Fibroblast of lung (primary cell): ENCODE data around the gene OR56B4. TPM values are rescaled to one million over a fixed set of nuclear protein-coding genes. Genes with fewer than 3 reads are reported as not detected.

Experiments used
- DNase-seq, 2 donors: peaks; one replicate each; pipeline versions ENCODE4 v3.0.0 to v3.0.0-alpha.2; 2010; ENCODE audit warnings: low read depth in 2 of 2
- H2AFZ ChIP-seq: 2 replicates; pipeline ENCODE4 v1.5.1; 2012; ENCODE audit warnings: low read length, control low read depth, inconsistent platforms
- H3K27ac ChIP-seq: 2 replicates; pipeline ENCODE4 v1.5.1; 2011; ENCODE audit warnings: low read length, control low read depth; ENCODE audit not compliant: insufficient read depth
- H3K27me3 ChIP-seq: 2 replicates; pipeline ENCODE4 v1.5.1; 2011; ENCODE audit warnings: mild to moderate bottlenecking, low read length; ENCODE audit not compliant: control insufficient read depth, insufficient read depth
- H3K36me3 ChIP-seq: 2 replicates; pipeline ENCODE4 v1.5.1; 2011; ENCODE audit warnings: low read length; ENCODE audit not compliant: control insufficient read depth, insufficient read depth
- H3K4me1 ChIP-seq: 2 replicates; pipeline ENCODE4 v1.5.1; 2011; ENCODE audit warnings: low read length; ENCODE audit not compliant: control insufficient read depth, insufficient read depth; ENCODE audit errors: extremely low read depth
- H3K4me2 ChIP-seq: 2 replicates; pipeline ENCODE4 v1.5.1; 2011; ENCODE audit warnings: low read length, control low read depth; ENCODE audit not compliant: insufficient read depth; ENCODE audit errors: extremely low read depth
- H3K4me3 ChIP-seq, 4 experiments: fragments of 200-600 bp in 1 of 4; sonication (generic) in 1 of 4; replicated peaks in 1 of 4; 2 replicates each; pipeline ENCODE4 v1.5.1; 2011 to 2016; ENCODE audit warnings: low read length in 4 of 4, low read depth in 3 of 4, mild to moderate bottlenecking in 3 of 4, control low read depth in 2 of 4, inconsistent platforms in 1 of 4, mixed read lengths in 1 of 4; ENCODE audit not compliant: insufficient read depth in 1 of 4; ENCODE audit errors: control extremely low read depth in 1 of 4
- H3K79me2 ChIP-seq: 2 replicates; pipeline ENCODE4 v1.5.1; 2012; ENCODE audit warnings: mild to moderate bottlenecking, low read length, inconsistent platforms; ENCODE audit not compliant: control insufficient read depth, insufficient read depth
- H3K9ac ChIP-seq: 2 replicates; pipeline ENCODE4 v1.5.1; 2011; ENCODE audit warnings: mild to moderate bottlenecking, low read length, control low read depth; ENCODE audit not compliant: insufficient read depth
- H3K9me3 ChIP-seq: 2 replicates; pipeline ENCODE4 v1.5.1; 2012; ENCODE audit warnings: low read depth, low read length; ENCODE audit not compliant: control insufficient read depth, insufficient read depth
- H4K20me1 ChIP-seq: 2 replicates; pipeline ENCODE4 v1.5.1; 2011; ENCODE audit warnings: low read length; ENCODE audit not compliant: control insufficient read depth, insufficient read depth; ENCODE audit errors: extremely low read depth
- EZH2 ChIP-seq: IDR thresholded peaks from 2 replicates; pipeline ENCODE4 v1.5.1; 2012; ENCODE audit warnings: low read length, control low read depth, mild to moderate bottlenecking; ENCODE audit errors: missing control alignments
- polyA plus RNA-seq, 2 donors: library from polyadenylated mRNA; depleted of rRNA in 1 of 2; stranded (reverse) in 1 of 2; unstranded in 1 of 2; fragments of >200 nt; gene quantifications; 2 replicates each; pipeline ENCODE4 v1.2.1, GENCODE V29; 2011 to 2012; ENCODE audit warnings: missing spikeins in 1 of 2
- total RNA-seq: library from RNA; depleted of rRNA; stranded (reverse); fragments of >200 nt; gene quantifications from 2 replicates; pipeline ENCODE4 v1.2.1, GENCODE V29; 2014
- TF ChIP-seq, protein P1 (sequence below), 2 donors: IDR thresholded peaks in 1 of 2; conservative IDR thresholded peaks in 1 of 2; 1 replicate in 1 of 2; 2 replicates in 1 of 2; pipeline ENCODE4 v1.5.1; 2011 to 2012; ENCODE audit warnings: low read length in 2 of 2, control low read depth in 1 of 2, inconsistent platforms in 1 of 2, low read depth in 1 of 2, mild to moderate bottlenecking in 1 of 2

The OR56B4 gene
- total and polyA plus RNA-seq, 2 donors (not counting 1 experiment from before 2014, with no cell fraction given), result not detected

DNA sequence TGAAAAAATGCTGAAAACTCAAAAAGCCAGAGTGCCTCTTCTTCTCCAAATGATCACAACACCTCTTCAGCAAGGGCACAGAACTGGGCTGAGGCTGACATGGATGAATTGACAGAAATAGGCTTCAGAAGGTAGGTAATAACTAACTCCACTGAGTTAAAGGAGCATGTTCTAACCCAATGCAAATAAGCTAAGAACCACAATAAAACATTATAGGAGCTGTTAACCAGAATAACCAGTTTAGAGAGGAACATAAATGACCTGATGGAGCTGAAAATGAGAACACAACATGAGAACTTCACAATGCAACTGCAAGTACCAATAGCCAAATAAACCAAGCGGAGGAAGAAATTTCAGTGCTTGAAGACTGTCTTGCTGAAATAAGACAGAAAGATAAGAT, 9.2 kb downstream of the OR56B4 start:
- no peak overlapping the region for H3K4me3 ChIP-seq
- no peaks in the 10 kb centered on the region for H3K4me1 ChIP-seq
- no peak for DNase-seq
- H3K9me3 ChIP-seq, result no peaks in the 10 kb centered on the region
- no peak overlapping the region for H2AFZ ChIP-seq
- H3K79me2 ChIP-seq, result no peaks in the 10 kb centered on the region
- no peak overlapping the region for H3K9ac ChIP-seq
- H3K27ac ChIP-seq, result no peak overlapping the region
- H3K4me2 ChIP-seq, result no peak overlapping the region
- no peaks in the 10 kb centered on the region for H3K36me3 ChIP-seq
- no peaks in the 10 kb centered on the region for H4K20me1 ChIP-seq
- TF ChIP-seq, protein P1, sequence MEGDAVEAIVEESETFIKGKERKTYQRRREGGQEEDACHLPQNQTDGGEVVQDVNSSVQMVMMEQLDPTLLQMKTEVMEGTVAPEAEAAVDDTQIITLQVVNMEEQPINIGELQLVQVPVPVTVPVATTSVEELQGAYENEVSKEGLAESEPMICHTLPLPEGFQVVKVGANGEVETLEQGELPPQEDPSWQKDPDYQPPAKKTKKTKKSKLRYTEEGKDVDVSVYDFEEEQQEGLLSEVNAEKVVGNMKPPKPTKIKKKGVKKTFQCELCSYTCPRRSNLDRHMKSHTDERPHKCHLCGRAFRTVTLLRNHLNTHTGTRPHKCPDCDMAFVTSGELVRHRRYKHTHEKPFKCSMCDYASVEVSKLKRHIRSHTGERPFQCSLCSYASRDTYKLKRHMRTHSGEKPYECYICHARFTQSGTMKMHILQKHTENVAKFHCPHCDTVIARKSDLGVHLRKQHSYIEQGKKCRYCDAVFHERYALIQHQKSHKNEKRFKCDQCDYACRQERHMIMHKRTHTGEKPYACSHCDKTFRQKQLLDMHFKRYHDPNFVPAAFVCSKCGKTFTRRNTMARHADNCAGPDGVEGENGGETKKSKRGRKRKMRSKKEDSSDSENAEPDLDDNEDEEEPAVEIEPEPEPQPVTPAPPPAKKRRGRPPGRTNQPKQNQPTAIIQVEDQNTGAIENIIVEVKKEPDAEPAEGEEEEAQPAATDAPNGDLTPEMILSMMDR (conservative IDR thresholded peaks at IDR 0.05 in 1 of 2, IDR thresholded peaks at IDR 0.05 in 1 of 2; ENCODE audit: low read depth in 1 of 2, low read length in 2 of 2), result no peak
- no peak for TF ChIP-seq EZH2
- no peaks in the 10 kb centered on the region for H3K27me3 ChIP-seq

DNA sequence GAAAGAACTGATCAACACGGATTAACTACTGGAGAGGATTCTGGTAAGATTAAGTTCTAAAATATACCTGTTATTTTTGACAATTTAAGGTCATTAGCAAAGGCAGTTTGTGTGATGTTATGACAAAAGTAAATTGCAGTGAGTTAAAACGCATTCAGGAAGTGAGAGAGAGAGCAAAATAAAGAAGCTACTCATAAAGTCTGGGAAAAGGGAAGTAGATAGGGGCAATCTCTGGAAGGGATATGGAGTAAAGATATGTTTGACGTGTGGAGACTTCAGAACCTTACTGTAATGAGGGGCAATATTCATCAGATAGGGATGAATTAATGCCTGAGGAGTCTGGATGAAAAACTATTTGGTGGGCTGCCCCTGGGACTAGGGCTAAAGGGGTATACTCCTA, 16.8 kb downstream of the OR56B4 start:
- Histone ChIP-seq H3K4me3 (no peak overlapping the region), H3K27me3 (no peaks in the 10 kb centered on the region), H3K4me1 (no peaks in the 10 kb centered on the region), H3K9ac (no peak overlapping the region), H3K9me3 (no peaks in the 10 kb centered on the region), H3K4me2 (no peak overlapping the region), H4K20me1 (no peaks in the 10 kb centered on the region), H3K27ac (no peak overlapping the region), H3K36me3 (no peaks in the 10 kb centered on the region), H3K79me2 (no peaks in the 10 kb centered on the region), H2AFZ (no peak overlapping the region)
- no peak for TF ChIP-seq EZH2
- TF ChIP-seq, protein P1 (conservative IDR thresholded peaks at IDR 0.05 in 1 of 2, IDR thresholded peaks at IDR 0.05 in 1 of 2; ENCODE audit: low read depth in 1 of 2, low read length in 2 of 2), result no peak
- no peak for DNase-seq

DNA sequence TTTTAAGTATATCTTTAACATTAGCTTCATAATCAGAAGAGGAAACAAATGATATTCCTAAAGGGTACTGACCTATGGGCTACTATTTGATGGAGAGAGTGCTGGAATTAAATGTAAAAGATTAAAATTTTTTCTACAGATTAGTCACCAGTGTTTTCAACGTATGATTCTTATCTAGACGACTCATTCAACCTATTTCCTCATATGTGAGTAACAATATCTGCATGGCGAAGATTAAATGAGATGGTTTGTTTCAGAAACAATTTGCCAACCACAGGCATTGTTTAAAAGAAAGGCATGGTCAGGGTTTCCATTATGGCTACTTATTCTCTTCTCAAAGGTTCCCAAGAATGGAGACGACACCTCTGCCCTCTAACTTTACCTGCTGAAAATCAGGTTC, 20.4 kb downstream of the OR56B4 start:
- Histone ChIP-seq H3K4me1 (no peaks in the 10 kb centered on the region), H4K20me1 (no peaks in the 10 kb centered on the region), H3K9me3 (no peaks in the 10 kb centered on the region), H3K4me3 (no peak overlapping the region), H3K27me3 (no peaks in the 10 kb centered on the region), H3K27ac (no peak overlapping the region), H3K36me3 (no peaks in the 10 kb centered on the region), H3K79me2 (no peaks in the 10 kb centered on the region), H2AFZ (no peak overlapping the region), H3K9ac (no peak overlapping the region), H3K4me2 (no peak overlapping the region)
- no peak for TF ChIP-seq EZH2
- TF ChIP-seq, protein P1 (conservative IDR thresholded peaks at IDR 0.05 in 1 of 2, IDR thresholded peaks at IDR 0.05 in 1 of 2; ENCODE audit: low read depth in 1 of 2, low read length in 2 of 2), result no peak
- DNase-seq, result no peak
